ENCODE data around the gene YTHDC1. TPM values are rescaled to one million over a fixed set of nuclear protein-coding genes. Genes with fewer than 3 reads are reported as not detected.

Gene YTHDC1
- total and polyA plus RNA-seq, 2 of the 13 experiments (the other 11 are each of a cell fraction or from before 2014, with no cell fraction given) = 37.3 to 56.8 TPM

GRCh38 chr4:68349649-68350360 lies at the start of gene YTHDC1 (continued):
- TF ChIP-seq TOPORS (CRISPR knock-in tag; IDR thresholded peaks at IDR 0.05) (peak; percentile 68), TBX2 (CRISPR knock-in tag; IDR thresholded peaks at IDR 0.05; ENCODE audit: borderline replicate concordance) (peak; percentile 79), THAP7 (CRISPR knock-in tag; IDR thresholded peaks at IDR 0.05) (peak; percentile 75; the same call in 1 of the 2 replicates), SIX1 (CRISPR knock-in tag; IDR thresholded peaks at IDR 0.05; ENCODE audit: borderline replicate concordance) (peak; percentile 89; the same call in 1 of the 2 replicates), ZNF136 (CRISPR knock-in tag; IDR thresholded peaks at IDR 0.05; ENCODE audit: low read depth) (0 out of 2 replicates have a peak, but pooled peaks have one; percentile 20), TMF1 (CRISPR knock-in tag; IDR thresholded peaks at IDR 0.05; ENCODE audit: low read depth) (no peak), ZNF501 (CRISPR knock-in tag; IDR thresholded peaks at IDR 0.05) (peak; percentile 72), NR2F2 (IDR thresholded peaks at IDR 0.05; ENCODE audit: borderline replicate concordance, low read depth) (no peak), YEATS4 (CRISPR knock-in tag; IDR thresholded peaks at IDR 0.05; ENCODE audit: borderline replicate concordance) (peak; percentile 90), JUND (CRISPR knock-in tag; IDR thresholded peaks at IDR 0.05) (peak; percentile 91), MED8 (CRISPR knock-in tag; IDR thresholded peaks at IDR 0.05; ENCODE audit: insufficient replicate concordance) (peak; percentile 30), ERF (CRISPR knock-in tag; IDR thresholded peaks at IDR 0.05) (peak; percentile 88; the same call in 1 of the 2 replicates), ZNF253 (CRISPR knock-in tag; IDR thresholded peaks at IDR 0.05; ENCODE audit: borderline replicate concordance) (0 out of 2 replicates have a peak, but pooled peaks have one; percentile 84), LRRFIP1 (CRISPR knock-in tag; conservative IDR thresholded peaks at IDR 0.05) (no peak), HIC2 (CRISPR knock-in tag; IDR thresholded peaks at IDR 0.05; ENCODE audit: low read depth) (no peak), ZNF713 (CRISPR knock-in tag; IDR thresholded peaks at IDR 0.05) (no peak)
- TF ChIP-seq, protein P1, sequence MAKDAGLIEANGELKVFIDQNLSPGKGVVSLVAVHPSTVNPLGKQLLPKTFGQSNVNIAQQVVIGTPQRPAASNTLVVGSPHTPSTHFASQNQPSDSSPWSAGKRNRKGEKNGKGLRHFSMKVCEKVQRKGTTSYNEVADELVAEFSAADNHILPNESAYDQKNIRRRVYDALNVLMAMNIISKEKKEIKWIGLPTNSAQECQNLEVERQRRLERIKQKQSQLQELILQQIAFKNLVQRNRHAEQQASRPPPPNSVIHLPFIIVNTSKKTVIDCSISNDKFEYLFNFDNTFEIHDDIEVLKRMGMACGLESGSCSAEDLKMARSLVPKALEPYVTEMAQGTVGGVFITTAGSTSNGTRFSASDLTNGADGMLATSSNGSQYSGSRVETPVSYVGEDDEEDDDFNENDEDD (CRISPR knock-in tag; IDR thresholded peaks at IDR 0.05; ENCODE audit: borderline replicate concordance) = peak; percentile 79; the same call in 1 of the 2 replicates
- TF ChIP-seq, protein P2, sequence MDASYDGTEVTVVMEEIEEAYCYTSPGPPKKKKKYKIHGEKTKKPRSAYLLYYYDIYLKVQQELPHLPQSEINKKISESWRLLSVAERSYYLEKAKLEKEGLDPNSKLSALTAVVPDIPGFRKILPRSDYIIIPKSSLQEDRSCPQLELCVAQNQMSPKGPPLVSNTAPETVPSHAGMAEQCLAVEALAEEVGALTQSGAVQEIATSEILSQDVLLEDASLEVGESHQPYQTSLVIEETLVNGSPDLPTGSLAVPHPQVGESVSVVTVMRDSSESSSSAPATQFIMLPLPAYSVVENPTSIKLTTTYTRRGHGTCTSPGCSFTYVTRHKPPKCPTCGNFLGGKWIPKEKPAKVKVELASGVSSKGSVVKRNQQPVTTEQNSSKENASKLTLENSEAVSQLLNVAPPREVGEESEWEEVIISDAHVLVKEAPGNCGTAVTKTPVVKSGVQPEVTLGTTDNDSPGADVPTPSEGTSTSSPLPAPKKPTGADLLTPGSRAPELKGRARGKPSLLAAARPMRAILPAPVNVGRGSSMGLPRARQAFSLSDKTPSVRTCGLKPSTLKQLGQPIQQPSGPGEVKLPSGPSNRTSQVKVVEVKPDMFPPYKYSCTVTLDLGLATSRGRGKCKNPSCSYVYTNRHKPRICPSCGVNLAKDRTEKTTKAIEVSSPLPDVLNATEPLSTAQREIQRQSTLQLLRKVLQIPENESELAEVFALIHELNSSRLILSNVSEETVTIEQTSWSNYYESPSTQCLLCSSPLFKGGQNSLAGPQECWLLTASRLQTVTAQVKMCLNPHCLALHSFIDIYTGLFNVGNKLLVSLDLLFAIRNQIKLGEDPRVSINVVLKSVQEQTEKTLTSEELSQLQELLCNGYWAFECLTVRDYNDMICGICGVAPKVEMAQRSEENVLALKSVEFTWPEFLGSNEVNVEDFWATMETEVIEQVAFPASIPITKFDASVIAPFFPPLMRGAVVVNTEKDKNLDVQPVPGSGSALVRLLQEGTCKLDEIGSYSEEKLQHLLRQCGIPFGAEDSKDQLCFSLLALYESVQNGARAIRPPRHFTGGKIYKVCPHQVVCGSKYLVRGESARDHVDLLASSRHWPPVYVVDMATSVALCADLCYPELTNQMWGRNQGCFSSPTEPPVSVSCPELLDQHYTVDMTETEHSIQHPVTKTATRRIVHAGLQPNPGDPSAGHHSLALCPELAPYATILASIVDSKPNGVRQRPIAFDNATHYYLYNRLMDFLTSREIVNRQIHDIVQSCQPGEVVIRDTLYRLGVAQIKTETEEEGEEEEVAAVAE (CRISPR knock-in tag; IDR thresholded peaks at IDR 0.05; ENCODE audit: borderline replicate concordance) = no peak
